BE2C (cell line): Measurements from ENCODE around the gene HARS2.

ENCODE experiments used
- DNase-seq: peaks from one replicate; pipeline ENCODE4 v3.0.0-alpha.2; 2020
- H3K27me3 ChIP-seq: fragments of 250-450 bp; sonication (Bioruptor Pico); 2 replicates; pipeline ENCODE4 v1.5.1; 2020; ENCODE audit warnings: mild to moderate bottlenecking
- H3K36me3 ChIP-seq: fragments of 250-450 bp; sonication (Bioruptor Pico); 2 replicates; pipeline ENCODE4 v1.5.1; 2020; ENCODE audit warnings: mild to moderate bottlenecking
- H3K4me1 ChIP-seq: fragments of 250-450 bp; sonication (Bioruptor Pico); 2 replicates; pipeline ENCODE4 v1.5.1; 2020
- H3K4me3 ChIP-seq: 2 replicates; pipeline ENCODE4 v1.5.1; 2011; ENCODE audit warnings: low read depth, low read length
- H3K9me3 ChIP-seq: fragments of 250-450 bp; sonication (Bioruptor Pico); 2 replicates; pipeline ENCODE4 v1.5.1; 2020
- CTCF ChIP-seq: IDR thresholded peaks from 2 replicates; pipeline ENCODE4 v1.5.1; 2012; ENCODE audit warnings: mild to moderate bottlenecking, low read depth, low read length

The HARS2 gene

DNA sequence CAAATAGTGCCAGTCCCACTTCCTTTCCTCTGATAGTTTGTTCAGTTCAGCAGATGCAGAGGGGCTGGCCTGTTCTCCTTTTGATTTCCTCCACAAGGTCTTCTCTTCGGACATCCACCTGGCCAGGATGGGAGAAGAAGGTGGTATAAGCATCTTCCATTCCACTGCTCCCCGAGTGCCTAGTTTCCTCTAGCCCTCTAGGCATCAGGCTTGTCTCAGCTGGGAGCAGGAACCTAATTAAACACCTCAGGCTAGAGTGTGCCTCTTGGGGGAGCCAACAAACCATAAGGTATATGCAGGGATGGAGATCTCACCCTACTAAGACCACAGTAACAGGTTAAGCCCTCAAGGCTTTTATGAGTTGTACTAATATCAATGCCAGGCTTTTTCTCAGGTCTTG is 17.0 kb upstream of the HARS2 start:
- no peak for TF ChIP-seq CTCF
- Histone ChIP-seq H3K4me1 (no peaks in the 10 kb centered on the region), H3K4me3 (no peak overlapping the region), H3K36me3 (peaks cover 76% of the 10 kb centered on the region), H3K9me3 (no peaks in the 10 kb centered on the region), H3K27me3 (no peaks in the 10 kb centered on the region)
- DNase-seq, result no peak

DNA sequence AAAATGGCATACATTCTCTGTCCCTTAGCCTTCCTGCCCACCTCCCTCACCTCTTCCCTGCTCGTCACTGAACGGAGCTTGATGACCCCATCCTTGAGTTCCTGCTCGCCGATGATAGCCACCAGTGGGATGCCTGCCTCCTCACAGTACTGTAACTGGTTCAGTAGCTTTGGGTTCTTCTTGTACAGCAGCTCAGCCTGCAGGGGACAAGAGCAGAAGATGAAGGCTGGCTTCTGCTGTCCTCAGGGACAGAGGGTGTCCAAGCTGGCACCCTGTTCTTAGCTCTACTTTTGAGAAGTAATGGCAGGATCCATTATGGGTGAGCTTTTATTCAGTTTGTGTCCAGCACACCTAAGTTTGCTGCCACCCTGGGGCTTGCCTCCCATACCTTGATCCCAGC is 16.6 kb upstream of the HARS2 start:
- H3K36me3 ChIP-seq, result peaks cover 76% of the 10 kb centered on the region
- TF ChIP-seq CTCF, result no peak
- H3K27me3 ChIP-seq, result no peaks in the 10 kb centered on the region
- H3K4me1 ChIP-seq, result no peaks in the 10 kb centered on the region
- no peaks in the 10 kb centered on the region for H3K9me3 ChIP-seq
- no peak for DNase-seq
- H3K4me3 ChIP-seq, result no peak overlapping the region

DNA sequence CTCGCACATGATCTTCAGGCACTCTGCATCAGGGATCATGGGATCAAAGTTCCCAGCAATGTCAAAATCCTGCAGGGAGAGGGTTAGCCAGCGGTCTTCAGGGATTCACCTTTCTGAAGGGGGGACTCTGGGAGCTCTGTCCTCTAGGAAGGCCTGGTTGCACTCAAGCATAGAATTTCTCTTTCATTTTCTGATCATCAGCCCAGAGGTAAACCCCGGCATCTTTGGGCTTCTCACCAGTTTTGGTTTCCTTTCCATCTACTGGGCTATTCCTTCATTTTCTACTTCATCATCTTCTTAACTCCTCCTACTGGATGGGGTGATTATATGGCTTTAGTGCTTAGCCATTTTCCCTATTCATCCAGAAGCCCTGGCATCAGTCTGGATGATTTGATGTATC is 13.3 kb upstream of the HARS2 start:
- no peak for TF ChIP-seq CTCF
- Histone ChIP-seq H3K4me3 (no peak overlapping the region), H3K27me3 (no peaks in the 10 kb centered on the region), H3K4me1 (no peaks in the 10 kb centered on the region), H3K36me3 (peaks cover 70% of the 10 kb centered on the region), H3K9me3 (no peaks in the 10 kb centered on the region)
- DNase-seq, result no peak

- Histone ChIP-seq H3K9me3 (no peaks in the 10 kb centered on the region), H3K4me1 (no peaks in the 10 kb centered on the region), H3K27me3 (no peaks in the 10 kb centered on the region), H3K36me3 (peaks cover 69% of the 10 kb centered on the region), H3K4me3 (no peak overlapping the region)
- TF ChIP-seq CTCF, result no peak
- no peak for DNase-seq
These were observed 12.3 kb upstream of the HARS2 start for GRCh38 chr5:140678993-140679392.

DNA sequence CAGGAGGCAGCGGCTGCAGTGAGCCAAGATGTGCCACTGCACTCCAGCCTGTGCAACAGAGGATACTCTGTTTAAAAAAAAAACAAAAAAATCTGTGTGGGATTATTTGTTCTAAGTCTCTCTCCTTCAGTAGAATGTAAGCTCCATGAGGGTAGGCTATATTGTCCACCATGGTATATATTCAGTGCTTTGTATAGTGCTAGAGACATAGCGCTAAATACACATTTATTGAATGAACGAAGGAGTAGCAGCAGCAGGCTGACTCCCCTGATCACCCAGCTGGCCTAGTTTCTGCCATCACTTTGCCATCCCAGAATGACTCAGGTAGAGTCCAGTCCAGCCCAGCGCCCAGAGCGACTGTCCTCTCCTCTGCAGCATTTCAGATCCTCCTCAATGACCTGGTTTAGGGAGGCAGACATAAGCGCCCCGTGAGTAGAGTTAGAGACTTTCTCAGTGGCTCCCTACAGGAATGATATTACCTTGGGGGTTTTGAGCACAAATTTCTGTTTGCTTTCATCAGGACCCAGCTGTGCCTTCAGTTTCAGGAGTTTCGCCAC is 801 bp upstream of the HARS2 start:
- peak overlapping the region; percentile 93 for H3K4me3 ChIP-seq
- H3K36me3 ChIP-seq, result peaks cover 42% of the 10 kb centered on the region
- no peak for DNase-seq
- H3K9me3 ChIP-seq, result no peaks in the 10 kb centered on the region
- H3K4me1 ChIP-seq, result no peaks in the 10 kb centered on the region; the same call in 1 of the 2 replicates
- no peak for TF ChIP-seq CTCF
- H3K27me3 ChIP-seq, result no peaks in the 10 kb centered on the region

DNA sequence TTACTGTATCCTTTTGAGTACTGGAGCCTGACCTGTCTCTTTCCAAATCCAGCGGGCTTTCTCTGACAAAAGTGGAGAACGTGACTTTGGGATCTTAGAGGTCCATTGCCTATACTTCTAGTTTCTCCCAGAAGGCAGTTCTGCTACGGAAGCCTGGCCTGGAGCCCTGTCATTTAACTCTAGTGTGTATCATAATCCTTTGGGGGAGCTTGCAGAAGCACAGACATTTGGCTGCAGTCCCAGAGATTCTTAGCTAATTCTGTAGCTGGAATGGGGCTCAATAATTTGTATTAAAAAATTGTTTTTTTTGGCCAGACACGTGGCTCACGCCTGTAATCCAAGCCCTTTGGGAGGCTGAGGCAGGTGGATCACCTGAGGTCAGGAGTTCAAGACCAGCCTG is 3.0 kb downstream of the HARS2 start:
- Histone ChIP-seq H3K36me3 (peaks cover 62% of the 10 kb centered on the region), H3K27me3 (no peaks in the 10 kb centered on the region), H3K9me3 (no peaks in the 10 kb centered on the region), H3K4me3 (no peak overlapping the region), H3K4me1 (no peaks in the 10 kb centered on the region; the same call in 1 of the 2 replicates)
- TF ChIP-seq CTCF, result no peak
- no peak for DNase-seq
